Naive thymus-derived CD4-positive, alpha-beta T cell (primary cell): Measurements from ENCODE around the gene DHX32. TPM values are rescaled to one million over a fixed set of nuclear protein-coding genes. Genes with fewer than 3 reads are reported as not detected.

Source experiments
- ATAC-seq: fragments of 150-1000 bp; cut with Tn5 transposase; 2 replicates; pipeline ENCODE4 v1.10.0; 2021; ENCODE audit warnings: mild to moderate bottlenecking, moderate library complexity
- CTCF ChIA-PET: fragments of 350-600 bp; sonication (Branson Sonifier 250); formaldehyde crosslinking; loops from one replicate; lab custom pipeline; 2021; ENCODE audit warnings: antibody characterized with exemption; lab: Charles Lee
- POLR2A ChIA-PET: fragments of 350-600 bp; sonication (Branson Sonifier 250); formaldehyde crosslinking; loops from one replicate; lab custom pipeline; 2021; ENCODE audit warnings: antibody characterized with exemption, inconsistent platforms; lab: Charles Lee
- DNase-seq, 9 donors: peaks; one replicate each; pipeline versions ENCODE4 v3.0.0 to v3.0.0-alpha.2; 2020 to 2022; ENCODE audit warnings: mixed read lengths in 1 of 9
- H3K27ac ChIP-seq: one replicate; pipeline ENCODE4 v1.7.0; 2013; ENCODE audit warnings: mild to moderate bottlenecking, low read depth, low read length, moderate library complexity
- H3K27me3 ChIP-seq, 2 donors: one replicate each; pipeline ENCODE4 v1.7.0; 2013; ENCODE audit warnings: low read length in 2 of 2, mild to moderate bottlenecking in 2 of 2, moderate library complexity in 2 of 2; ENCODE audit not compliant: control insufficient read depth in 2 of 2, insufficient read depth in 2 of 2
- H3K36me3 ChIP-seq, 3 experiments: 1 replicate in 2 of 3; 2 replicates in 1 of 3; pipeline ENCODE4 v1.7.0; 2013; ENCODE audit warnings: low read length in 3 of 3, mild to moderate bottlenecking in 3 of 3, moderate library complexity in 1 of 3; ENCODE audit not compliant: insufficient read depth in 3 of 3, control insufficient read depth in 2 of 3
- H3K4me1 ChIP-seq, 2 donors: one replicate each; pipeline ENCODE4 v1.7.0; 2013; ENCODE audit warnings: low read length in 2 of 2, mild to moderate bottlenecking in 2 of 2, moderate library complexity in 1 of 2; ENCODE audit not compliant: control insufficient read depth in 2 of 2, insufficient read depth in 2 of 2
- H3K4me3 ChIP-seq: 2 replicates; pipeline ENCODE4 v1.7.0; 2013; ENCODE audit warnings: mild to moderate bottlenecking, low read length
- H3K9me3 ChIP-seq, 3 experiments: 1 replicate in 2 of 3; 2 replicates in 1 of 3; pipeline ENCODE4 v1.7.0; 2013; ENCODE audit warnings: low read length in 3 of 3; ENCODE audit not compliant: control insufficient read depth in 2 of 3
- H3K27ac Mint-ChIP-seq, 9 donors: one replicate each; pipeline ENCODE4 v1.8.0; 2020 to 2022; ENCODE audit warnings: mixed read lengths in 9 of 9, mild to moderate bottlenecking in 8 of 9, moderate library complexity in 5 of 9, inconsistent platforms in 2 of 9
- H3K27me3 Mint-ChIP-seq, 5 donors: one replicate each; pipeline ENCODE4 v1.8.0; 2021 to 2022; ENCODE audit warnings: mixed read lengths in 5 of 5, mild to moderate bottlenecking in 1 of 5
- H3K36me3 Mint-ChIP-seq, 5 donors: one replicate each; pipeline ENCODE4 v1.8.0; 2020 to 2022; ENCODE audit warnings: mixed read lengths in 5 of 5, mild to moderate bottlenecking in 3 of 5, inconsistent platforms in 1 of 5
- H3K4me1 Mint-ChIP-seq, 7 donors: one replicate each; pipeline ENCODE4 v1.8.0; 2020 to 2022; ENCODE audit warnings: mixed read lengths in 7 of 7, mild to moderate bottlenecking in 3 of 7, inconsistent platforms in 1 of 7
- H3K4me3 Mint-ChIP-seq, 10 donors: one replicate each; pipeline ENCODE4 v1.8.0; 2020 to 2022; ENCODE audit warnings: mild to moderate bottlenecking in 10 of 10, mixed read lengths in 10 of 10, moderate library complexity in 6 of 10, inconsistent platforms in 2 of 10
- H3K9me3 Mint-ChIP-seq, 11 donors: one replicate each; pipeline ENCODE4 v1.8.0; 2020 to 2022; ENCODE audit warnings: mixed read lengths in 11 of 11, mild to moderate bottlenecking in 4 of 11, inconsistent platforms in 1 of 11, moderate library complexity in 1 of 11
- intact Hi-C, 2 donors: fragments of 100-400 bp; cut with micrococcal nuclease; formaldehyde crosslinking; loops; one replicate each; pipeline ENCODE4 v1.15.1; 2023
- polyA plus RNA-seq, 2 donors: library from polyadenylated mRNA; unstranded; fragments of 300-500 nt; fragmentation: Illumina TruSeq; gene quantifications; one replicate each; pipeline ENCODE4 v1.2.3, GENCODE V29; 2021
- total RNA-seq, 6 experiments: library from RNA in 5 of 6; stranded (reverse) in 5 of 6; gene quantifications; 1 replicate in 5 of 6; 2 replicates in 1 of 6; pipeline ENCODE4 v1.2.3 and lab custom pipeline; 2021 to 2026

Gene DHX32
- total and polyA plus RNA-seq, 7 experiments from 2014 or later, result 9.3 to 13.5 (median 11.3) TPM

DNA sequence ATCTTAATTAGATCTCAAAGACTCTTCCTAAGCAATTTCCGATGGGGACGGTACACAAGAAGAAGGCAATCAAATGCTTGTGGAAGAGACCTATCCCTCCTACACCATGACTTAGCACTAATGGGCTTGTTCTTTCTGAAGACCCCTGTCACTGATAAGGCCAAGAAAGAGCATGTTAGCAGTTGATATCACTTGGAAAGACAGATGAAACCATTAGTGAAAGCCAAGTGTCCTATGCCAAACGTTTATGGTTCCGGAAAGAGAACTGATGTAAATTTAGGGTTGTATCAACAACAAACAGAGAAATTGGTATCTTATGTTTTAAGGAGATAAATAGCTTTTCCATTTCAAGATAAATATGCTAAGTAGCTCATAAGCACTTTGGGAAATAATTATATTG lies 64.5 kb downstream of the DHX32 start:
- Histone ChIP-seq H3K4me1 (no peaks in the 10 kb centered on the region), H3K36me3 (peaks cover 7 to 32% (median 9%) of the 10 kb centered on the region in 3 experiments), H3K27me3 (no peaks in the 10 kb centered on the region), H3K9me3 (no peaks in the 10 kb centered on the region), H3K27ac (no peak overlapping the region), H3K4me3 (no peak overlapping the region)
- no peak overlapping the region for H3K4me3 Mint-ChIP-seq
- H3K9me3 Mint-ChIP-seq, result no peaks in the 10 kb centered on the region
- ChIA-PET CTCF (no interaction called here), POLR2A (interaction anchor here (1.0 kb wide), 2 partner anchors 14 to 15 kb away, joined by 3 to 4 read pairs; no protein-coding TSS in a partner anchor)
- ATAC-seq, result no peak
- DNase-seq, result no peak
- peaks cover 0 to 17% (median 11%) of the 10 kb centered on the region in 7 donors for H3K4me1 Mint-ChIP-seq
- H3K27me3 Mint-ChIP-seq, result no peaks in the 10 kb centered on the region
- peaks cover 8 to 27% (median 15%) of the 10 kb centered on the region in 5 donors for H3K36me3 Mint-ChIP-seq
- H3K27ac Mint-ChIP-seq, result no peak overlapping the region
- intact Hi-C loops, result no loop called here

GRCh38 chr10:125815764-125816163 lies 65.3 kb downstream of the DHX32 start:
- H3K27ac ChIP-seq, result no peak overlapping the region

DNA sequence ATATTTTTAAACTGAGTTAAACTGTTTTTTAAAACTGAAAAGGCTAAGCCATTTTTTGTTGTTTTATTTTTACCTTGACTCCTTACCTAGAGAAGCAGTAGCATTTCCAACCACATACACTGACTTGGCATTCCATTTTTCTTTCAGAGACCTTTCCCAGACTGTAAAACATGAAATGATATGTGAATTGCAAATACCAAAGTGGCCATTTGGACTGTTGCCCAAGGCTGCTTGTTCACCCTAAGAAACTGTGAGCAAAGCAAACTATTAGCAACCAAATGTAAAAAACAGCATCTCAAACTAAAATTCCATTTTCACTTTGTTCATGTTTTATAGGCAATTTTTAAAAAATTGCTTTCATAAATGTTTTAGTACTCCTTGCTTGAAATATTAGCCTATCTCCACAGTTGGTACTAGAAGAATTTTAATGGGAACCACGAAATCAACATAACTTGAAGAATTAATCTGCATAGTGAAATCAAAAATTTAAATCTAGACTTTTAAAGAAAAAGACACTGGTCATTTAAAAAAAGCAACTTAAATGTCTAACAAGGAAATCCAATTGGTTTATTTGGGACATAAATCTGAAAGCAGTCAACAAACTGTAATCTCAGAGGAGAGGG lies 68.9 kb downstream of the DHX32 start:
- H3K27ac ChIP-seq, result no peak overlapping the region
- intact Hi-C loops, result no loop called here
- peaks cover 19 to 52% (median 26%) of the 10 kb centered on the region in 5 donors for H3K36me3 Mint-ChIP-seq
- peaks cover 0 to 9% (median 3%) of the 10 kb centered on the region in 7 donors for H3K4me1 Mint-ChIP-seq
- no peaks in the 10 kb centered on the region for H3K9me3 Mint-ChIP-seq
- H3K9me3 ChIP-seq, result no peaks in the 10 kb centered on the region
- no peak overlapping the region for H3K4me3 ChIP-seq
- H3K4me3 Mint-ChIP-seq, result no peak overlapping the region
- peaks cover 9 to 59% (median 10%) of the 10 kb centered on the region in 3 experiments for H3K36me3 ChIP-seq
- POLR2A ChIA-PET, result no interaction called here
- no peaks in the 10 kb centered on the region for H3K4me1 ChIP-seq
- H3K27me3 Mint-ChIP-seq, result no peaks in the 10 kb centered on the region
- DNase-seq, result no peak
- CTCF ChIA-PET, result no interaction called here
- no peak overlapping the region for H3K27ac Mint-ChIP-seq
- no peaks in the 10 kb centered on the region for H3K27me3 ChIP-seq
- ATAC-seq, result no peak

More at GRCh38 chr10:125815764-125816163, 65.3 kb downstream of the DHX32 start:
- intact Hi-C loops, result no loop called here
- Histone ChIP-seq H3K36me3 (peaks cover 7 to 36% (median 9%) of the 10 kb centered on the region in 3 experiments), H3K4me3 (no peak overlapping the region), H3K4me1 (no peaks in the 10 kb centered on the region), H3K27me3 (no peaks in the 10 kb centered on the region), H3K9me3 (no peaks in the 10 kb centered on the region)
- CTCF ChIA-PET, result no interaction called here
- ATAC-seq (no peak), DNase-seq (no peak)
- H3K36me3 Mint-ChIP-seq, result peaks cover 10 to 32% (median 19%) of the 10 kb centered on the region in 5 donors
- no peaks in the 10 kb centered on the region for H3K9me3 Mint-ChIP-seq
- H3K4me3 Mint-ChIP-seq, result no peak overlapping the region
- peaks cover 1 to 12% (median 4%) of the 10 kb centered on the region in 7 donors for H3K4me1 Mint-ChIP-seq
- no peaks in the 10 kb centered on the region for H3K27me3 Mint-ChIP-seq
- POLR2A ChIA-PET, result interaction anchor here (1.0 kb wide), 1 partner anchor 15 kb away, joined by 3 read pairs; no protein-coding TSS in a partner anchor
- H3K27ac Mint-ChIP-seq, result no peak overlapping the region

- DNase-seq (no peak), ATAC-seq (no peak)
- intact Hi-C loops, result no loop called here
- ChIA-PET CTCF (no interaction called here), POLR2A (no interaction called here)
- Histone ChIP-seq H3K9me3 (no peaks in the 10 kb centered on the region), H3K27me3 (no peaks in the 10 kb centered on the region), H3K4me1 (no peaks in the 10 kb centered on the region), H3K27ac (no peak overlapping the region), H3K4me3 (no peak overlapping the region), H3K36me3 (peaks cover 9 to 69% (median 10%) of the 10 kb centered on the region in 3 experiments)
- Mint-ChIP-seq H3K27ac (no peak overlapping the region), H3K36me3 (peaks cover 19 to 62% (median 35%) of the 10 kb centered on the region in 5 donors), H3K9me3 (no peaks in the 10 kb centered on the region), H3K27me3 (no peaks in the 10 kb centered on the region), H3K4me3 (no peak overlapping the region), H3K4me1 (peaks cover 0 to 9% (median 0%) of the 10 kb centered on the region in 7 donors)
These were observed 69.8 kb downstream of the DHX32 start for GRCh38 chr10:125811251-125811650.

- H3K27ac Mint-ChIP-seq, result no peak overlapping the region
- Histone ChIP-seq H3K27ac (no peak overlapping the region), H3K4me1 (no peaks in the 10 kb centered on the region), H3K9me3 (no peaks in the 10 kb centered on the region), H3K4me3 (no peak overlapping the region), H3K36me3 (peaks cover 0 to 66% (median 3%) of the 10 kb centered on the region in 3 experiments), H3K27me3 (no peaks in the 10 kb centered on the region)
- H3K9me3 Mint-ChIP-seq, result no peaks in the 10 kb centered on the region
- ATAC-seq (no peak), DNase-seq (no peak)
- ChIA-PET POLR2A (no interaction called here), CTCF (no interaction called here)
- H3K4me3 Mint-ChIP-seq, result no peak overlapping the region
- intact Hi-C loops, result no loop called here
- peaks cover 0 to 9% (median 0%) of the 10 kb centered on the region in 7 donors for H3K4me1 Mint-ChIP-seq
- H3K27me3 Mint-ChIP-seq, result no peaks in the 10 kb centered on the region
- H3K36me3 Mint-ChIP-seq, result peaks cover 13 to 56% (median 22%) of the 10 kb centered on the region in 5 donors
These were observed 73.0 kb downstream of the DHX32 start for GRCh38 chr10:125808047-125808446.

GRCh38 chr10:125802739-125803138 lies 78.4 kb downstream of the DHX32 start:
- H3K36me3 Mint-ChIP-seq, result peaks cover 0 to 52% (median 16%) of the 10 kb centered on the region in 5 donors
- POLR2A ChIA-PET, result no interaction called here
- no peak overlapping the region for H3K27ac Mint-ChIP-seq

GRCh38 chr10:125802131-125802530 lies 79.0 kb downstream of the DHX32 start:
- Histone ChIP-seq H3K9me3 (no peaks in the 10 kb centered on the region), H3K4me3 (no peak overlapping the region), H3K27me3 (no peaks in the 10 kb centered on the region), H3K36me3 (peaks cover 0 to 70% (median 0%) of the 10 kb centered on the region in 3 experiments), H3K4me1 (no peaks in the 10 kb centered on the region), H3K27ac (no peak overlapping the region)
- no peaks in the 10 kb centered on the region for H3K4me1 Mint-ChIP-seq
- H3K9me3 Mint-ChIP-seq, result no peaks in the 10 kb centered on the region
- ChIA-PET POLR2A (no interaction called here), CTCF (no interaction called here)
- H3K27ac Mint-ChIP-seq, result no peak overlapping the region
- no peak overlapping the region for H3K4me3 Mint-ChIP-seq
- H3K27me3 Mint-ChIP-seq, result no peaks in the 10 kb centered on the region
- ATAC-seq, result no peak
- no peak for DNase-seq
- intact Hi-C loops, result no loop called here
- H3K36me3 Mint-ChIP-seq, result peaks cover 0 to 49% (median 10%) of the 10 kb centered on the region in 5 donors

More at GRCh38 chr10:125802739-125803138, 78.4 kb downstream of the DHX32 start:
- Histone ChIP-seq H3K4me1 (no peaks in the 10 kb centered on the region), H3K27ac (no peak overlapping the region), H3K36me3 (peaks cover 0 to 69% (median 3%) of the 10 kb centered on the region in 3 experiments), H3K9me3 (no peaks in the 10 kb centered on the region), H3K4me3 (no peak overlapping the region), H3K27me3 (no peaks in the 10 kb centered on the region)
- Mint-ChIP-seq H3K9me3 (no peaks in the 10 kb centered on the region), H3K4me3 (no peak overlapping the region), H3K4me1 (peaks cover 0 to 5% (median 0%) of the 10 kb centered on the region in 7 donors), H3K27me3 (no peaks in the 10 kb centered on the region)
- ATAC-seq, result no peak
- DNase-seq, result no peak
- CTCF ChIA-PET, result no interaction called here
- intact Hi-C loops, result no loop called here
